HFFc6 (cell line): ENCODE results near the gene SNX30. TPM values are rescaled to one million over a fixed set of nuclear protein-coding genes. Genes with fewer than 3 reads are reported as not detected.

ENCODE experiments used
- DNase-seq: peaks from one replicate; pipeline ENCODE4 v3.0.0-alpha.2; 2018
- H3K27ac Mint-ChIP-seq: 2 replicates; pipeline ENCODE4 v1.8.0; 2020; ENCODE audit warnings: mild to moderate bottlenecking, mixed read lengths
- H3K27me3 Mint-ChIP-seq: 2 replicates; pipeline ENCODE4 v1.8.0; 2021; ENCODE audit warnings: mild to moderate bottlenecking, moderate library complexity, mixed read lengths; ENCODE audit not compliant: insufficient read depth
- H3K36me3 Mint-ChIP-seq: 2 replicates; pipeline ENCODE4 v1.8.0; 2021; ENCODE audit warnings: low read depth, mixed read lengths
- H3K4me1 Mint-ChIP-seq: 2 replicates; pipeline ENCODE4 v1.8.0; 2020; ENCODE audit warnings: low read depth, mixed read lengths
- H3K4me3 Mint-ChIP-seq: 2 replicates; pipeline ENCODE4 v1.8.0; 2020; ENCODE audit warnings: mild to moderate bottlenecking, moderate library complexity, mixed read lengths
- H3K9me3 Mint-ChIP-seq: 2 replicates; pipeline ENCODE4 v1.8.0; 2020; ENCODE audit warnings: mild to moderate bottlenecking, mixed read lengths
- total RNA-seq, 6 experiments: library from RNA; stranded (reverse); fragmentation: NEBNext Ultra II Directional; extraction: Animal tissue kit (Norgen Biotek cat#: 25700); gene quantifications; 2 replicates in 1 of 6; 3 replicates in 5 of 6; pipeline ENCODE4 v1.2.3, GENCODE V29; 2021
- TF ChIP-seq, protein P1 (sequence below): fragments of 200-600 bp; sonication (generic); IDR thresholded peaks from 2 replicates; pipeline ENCODE4 v1.5.0; 2021; ENCODE audit warnings: antibody characterized with exemption, mild to moderate bottlenecking

Gene SNX30
- total RNA-seq, 6 experiments from 2014 or later = 11.1 to 14.9 (median 13.9) TPM

GRCh38 chr9:112789891-112790774, 39.6 kb downstream of the SNX30 start:
- TF ChIP-seq, protein P1, sequence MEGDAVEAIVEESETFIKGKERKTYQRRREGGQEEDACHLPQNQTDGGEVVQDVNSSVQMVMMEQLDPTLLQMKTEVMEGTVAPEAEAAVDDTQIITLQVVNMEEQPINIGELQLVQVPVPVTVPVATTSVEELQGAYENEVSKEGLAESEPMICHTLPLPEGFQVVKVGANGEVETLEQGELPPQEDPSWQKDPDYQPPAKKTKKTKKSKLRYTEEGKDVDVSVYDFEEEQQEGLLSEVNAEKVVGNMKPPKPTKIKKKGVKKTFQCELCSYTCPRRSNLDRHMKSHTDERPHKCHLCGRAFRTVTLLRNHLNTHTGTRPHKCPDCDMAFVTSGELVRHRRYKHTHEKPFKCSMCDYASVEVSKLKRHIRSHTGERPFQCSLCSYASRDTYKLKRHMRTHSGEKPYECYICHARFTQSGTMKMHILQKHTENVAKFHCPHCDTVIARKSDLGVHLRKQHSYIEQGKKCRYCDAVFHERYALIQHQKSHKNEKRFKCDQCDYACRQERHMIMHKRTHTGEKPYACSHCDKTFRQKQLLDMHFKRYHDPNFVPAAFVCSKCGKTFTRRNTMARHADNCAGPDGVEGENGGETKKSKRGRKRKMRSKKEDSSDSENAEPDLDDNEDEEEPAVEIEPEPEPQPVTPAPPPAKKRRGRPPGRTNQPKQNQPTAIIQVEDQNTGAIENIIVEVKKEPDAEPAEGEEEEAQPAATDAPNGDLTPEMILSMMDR = no peak
- H3K4me3 Mint-ChIP-seq = no peak overlapping the region
- peaks cover 33% of the 10 kb centered on the region for H3K4me1 Mint-ChIP-seq
- H3K36me3 Mint-ChIP-seq = no peaks in the 10 kb centered on the region
- no peak overlapping the region for H3K27ac Mint-ChIP-seq
- H3K9me3 Mint-ChIP-seq = no peaks in the 10 kb centered on the region
- no peak for DNase-seq
- no peaks in the 10 kb centered on the region; the same call in 1 of the 2 replicates for H3K27me3 Mint-ChIP-seq

GRCh38 chr9:112792670-112793069, 42.1 kb downstream of the SNX30 start:
- TF ChIP-seq, protein P1 = no peak
- no peaks in the 10 kb centered on the region for H3K36me3 Mint-ChIP-seq
- H3K4me3 Mint-ChIP-seq = no peak overlapping the region
- H3K4me1 Mint-ChIP-seq = peaks cover 45% of the 10 kb centered on the region
- no peaks in the 10 kb centered on the region; the same call in 1 of the 2 replicates for H3K27me3 Mint-ChIP-seq
- no peak overlapping the region for H3K27ac Mint-ChIP-seq
- no peaks in the 10 kb centered on the region for H3K9me3 Mint-ChIP-seq
- no peak for DNase-seq

GRCh38 chr9:112793213-112793810, 42.8 kb downstream of the SNX30 start:
- H3K36me3 Mint-ChIP-seq = no peaks in the 10 kb centered on the region

GRCh38 chr9:112794731-112795130, 44.2 kb downstream of the SNX30 start:
- Mint-ChIP-seq H3K4me1 (peaks cover 30% of the 10 kb centered on the region), H3K4me3 (no peak overlapping the region), H3K27ac (no peak overlapping the region), H3K9me3 (no peaks in the 10 kb centered on the region), H3K27me3 (no peaks in the 10 kb centered on the region; the same call in 1 of the 2 replicates), H3K36me3 (no peaks in the 10 kb centered on the region)
- TF ChIP-seq, protein P1 = no peak
- no peak for DNase-seq

More at GRCh38 chr9:112793213-112793810, 42.8 kb downstream of the SNX30 start:
- Mint-ChIP-seq H3K9me3 (no peaks in the 10 kb centered on the region), H3K27ac (no peak overlapping the region), H3K4me1 (peaks cover 44% of the 10 kb centered on the region), H3K27me3 (no peaks in the 10 kb centered on the region; the same call in 1 of the 2 replicates), H3K4me3 (no peak overlapping the region)
- peak; percentile 55 for DNase-seq
- TF ChIP-seq, protein P1 = peak; percentile 92

- no peaks in the 10 kb centered on the region; the same call in 1 of the 2 replicates for H3K27me3 Mint-ChIP-seq
- no peak overlapping the region for H3K27ac Mint-ChIP-seq
- TF ChIP-seq, protein P1 = no peak
- peaks cover 21% of the 10 kb centered on the region for H3K4me1 Mint-ChIP-seq
- no peaks in the 10 kb centered on the region for H3K9me3 Mint-ChIP-seq
- H3K4me3 Mint-ChIP-seq = no peak overlapping the region
- no peaks in the 10 kb centered on the region for H3K36me3 Mint-ChIP-seq
- DNase-seq = no peak
These were observed 45.4 kb downstream of the SNX30 start for GRCh38 chr9:112795921-112796320.
